ENCODE data around the gene ANGPTL2.

ANGPTL2 gene

DNA sequence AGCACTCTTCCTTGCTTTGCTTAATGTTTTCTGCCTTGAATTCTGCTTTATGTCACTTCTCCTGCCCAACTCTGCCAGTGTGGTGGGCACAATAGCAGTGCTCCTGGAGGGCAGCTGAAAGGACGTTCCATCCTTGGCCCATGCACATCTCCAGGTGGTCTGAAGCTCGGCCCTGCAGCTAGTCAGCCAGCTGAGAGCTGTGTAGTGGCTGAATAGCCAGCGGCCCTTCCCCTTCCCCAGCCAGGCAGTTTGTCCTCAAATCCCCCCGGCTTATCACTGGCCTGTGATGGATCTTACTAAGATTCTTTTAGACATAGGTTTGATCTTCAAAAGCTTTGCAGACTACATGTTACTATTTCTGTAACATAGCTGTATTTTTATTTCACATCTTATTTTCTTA is 42.7 kb upstream of the ANGPTL2 start:
- TF ChIP-seq, protein P1, sequence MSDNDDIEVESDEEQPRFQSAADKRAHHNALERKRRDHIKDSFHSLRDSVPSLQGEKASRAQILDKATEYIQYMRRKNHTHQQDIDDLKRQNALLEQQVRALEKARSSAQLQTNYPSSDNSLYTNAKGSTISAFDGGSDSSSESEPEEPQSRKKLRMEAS (IDR thresholded peaks at IDR 0.05): no peak
- no peak for TF ChIP-seq CEBPB (IDR thresholded peaks at IDR 0.05)

DNA sequence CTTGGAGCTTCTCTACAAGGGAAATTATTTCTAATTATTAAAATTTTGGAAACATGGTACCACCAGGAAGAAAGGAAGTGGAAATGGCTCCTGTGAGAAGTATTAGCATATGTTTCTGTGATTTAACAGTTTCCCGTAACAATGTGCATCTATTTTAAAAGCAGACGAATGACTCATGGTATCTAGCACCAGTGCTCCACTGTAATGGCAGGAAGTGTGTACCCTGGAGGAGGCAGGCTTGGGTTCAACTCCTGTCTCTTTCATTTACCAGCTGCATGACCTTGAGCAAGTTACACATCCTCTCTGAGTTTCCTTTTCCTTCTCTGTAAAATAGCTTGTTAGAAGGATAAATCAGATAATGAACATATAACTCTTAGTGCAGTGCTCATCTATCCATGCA is 41.0 kb upstream of the ANGPTL2 start:
- TF ChIP-seq FOXM1 (IDR thresholded peaks at IDR 0.05; ENCODE audit: borderline replicate concordance, low read depth) (no peak), NFIC (IDR thresholded peaks at IDR 0.05) (no peak), EP300 (IDR thresholded peaks at IDR 0.05; ENCODE audit: borderline replicate concordance) (no peak), CEBPB (IDR thresholded peaks at IDR 0.05) (no peak), YY1 (IDR thresholded peaks at IDR 0.05; ENCODE audit: low read depth) (no peak), RAD21 (IDR thresholded peaks at IDR 0.05; ENCODE audit: low read depth) (no peak), ZBTB7A (IDR thresholded peaks at IDR 0.05; ENCODE audit: low read depth) (no peak), CREB1 (IDR thresholded peaks at IDR 0.05; ENCODE audit: low read depth) (no peak), TAF1 (IDR thresholded peaks at IDR 0.05; ENCODE audit: low read depth) (no peak), TEAD4 (IDR thresholded peaks at IDR 0.05) (no peak), TCF12 (IDR thresholded peaks at IDR 0.05; ENCODE audit: low read depth) (no peak), EGR1 (IDR thresholded peaks at IDR 0.05) (no peak)
- TF ChIP-seq, protein P1 (IDR thresholded peaks at IDR 0.05): no peak
- TF ChIP-seq, protein P2, sequence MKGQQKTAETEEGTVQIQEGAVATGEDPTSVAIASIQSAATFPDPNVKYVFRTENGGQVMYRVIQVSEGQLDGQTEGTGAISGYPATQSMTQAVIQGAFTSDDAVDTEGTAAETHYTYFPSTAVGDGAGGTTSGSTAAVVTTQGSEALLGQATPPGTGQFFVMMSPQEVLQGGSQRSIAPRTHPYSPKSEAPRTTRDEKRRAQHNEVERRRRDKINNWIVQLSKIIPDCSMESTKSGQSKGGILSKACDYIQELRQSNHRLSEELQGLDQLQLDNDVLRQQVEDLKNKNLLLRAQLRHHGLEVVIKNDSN (IDR thresholded peaks at IDR 0.05): no peak
- TF ChIP-seq, protein P3, sequence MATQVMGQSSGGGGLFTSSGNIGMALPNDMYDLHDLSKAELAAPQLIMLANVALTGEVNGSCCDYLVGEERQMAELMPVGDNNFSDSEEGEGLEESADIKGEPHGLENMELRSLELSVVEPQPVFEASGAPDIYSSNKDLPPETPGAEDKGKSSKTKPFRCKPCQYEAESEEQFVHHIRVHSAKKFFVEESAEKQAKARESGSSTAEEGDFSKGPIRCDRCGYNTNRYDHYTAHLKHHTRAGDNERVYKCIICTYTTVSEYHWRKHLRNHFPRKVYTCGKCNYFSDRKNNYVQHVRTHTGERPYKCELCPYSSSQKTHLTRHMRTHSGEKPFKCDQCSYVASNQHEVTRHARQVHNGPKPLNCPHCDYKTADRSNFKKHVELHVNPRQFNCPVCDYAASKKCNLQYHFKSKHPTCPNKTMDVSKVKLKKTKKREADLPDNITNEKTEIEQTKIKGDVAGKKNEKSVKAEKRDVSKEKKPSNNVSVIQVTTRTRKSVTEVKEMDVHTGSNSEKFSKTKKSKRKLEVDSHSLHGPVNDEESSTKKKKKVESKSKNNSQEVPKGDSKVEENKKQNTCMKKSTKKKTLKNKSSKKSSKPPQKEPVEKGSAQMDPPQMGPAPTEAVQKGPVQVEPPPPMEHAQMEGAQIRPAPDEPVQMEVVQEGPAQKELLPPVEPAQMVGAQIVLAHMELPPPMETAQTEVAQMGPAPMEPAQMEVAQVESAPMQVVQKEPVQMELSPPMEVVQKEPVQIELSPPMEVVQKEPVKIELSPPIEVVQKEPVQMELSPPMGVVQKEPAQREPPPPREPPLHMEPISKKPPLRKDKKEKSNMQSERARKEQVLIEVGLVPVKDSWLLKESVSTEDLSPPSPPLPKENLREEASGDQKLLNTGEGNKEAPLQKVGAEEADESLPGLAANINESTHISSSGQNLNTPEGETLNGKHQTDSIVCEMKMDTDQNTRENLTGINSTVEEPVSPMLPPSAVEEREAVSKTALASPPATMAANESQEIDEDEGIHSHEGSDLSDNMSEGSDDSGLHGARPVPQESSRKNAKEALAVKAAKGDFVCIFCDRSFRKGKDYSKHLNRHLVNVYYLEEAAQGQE (IDR thresholded peaks at IDR 0.05; ENCODE audit: low read depth): no peak

DNA sequence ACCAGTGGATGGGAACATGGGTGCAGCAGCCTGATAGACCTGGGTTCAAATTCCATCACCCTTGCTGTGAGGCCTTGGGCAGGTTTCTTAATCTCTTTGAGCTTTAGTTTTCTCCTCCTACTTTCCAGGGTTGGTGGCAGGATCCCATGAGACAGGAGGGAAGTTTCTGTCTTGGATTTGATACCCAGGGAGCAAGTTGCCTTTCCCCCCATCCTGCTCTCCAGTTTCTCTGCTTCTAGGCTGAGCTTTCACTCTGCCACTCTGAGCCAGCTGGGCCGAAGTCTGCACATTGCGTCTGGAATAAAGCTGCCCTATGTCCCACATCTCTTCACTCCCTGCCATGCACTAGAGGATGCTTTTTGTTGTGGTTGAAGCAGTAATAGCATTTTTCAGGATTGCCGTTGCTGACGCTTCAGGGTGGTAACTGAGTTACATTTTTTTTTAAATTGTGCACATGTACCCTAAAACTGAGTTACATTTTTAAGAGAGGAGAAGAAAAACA is 40.5 kb upstream of the ANGPTL2 start:
- TF ChIP-seq, protein P1 (IDR thresholded peaks at IDR 0.05): no peak
- TF ChIP-seq, protein P3 (IDR thresholded peaks at IDR 0.05; ENCODE audit: low read depth): no peak
- TF ChIP-seq EGR1 (IDR thresholded peaks at IDR 0.05): no peak
- no peak for TF ChIP-seq CEBPB (IDR thresholded peaks at IDR 0.05)
- no peak for TF ChIP-seq FOXM1 (IDR thresholded peaks at IDR 0.05; ENCODE audit: borderline replicate concordance, low read depth)
- TF ChIP-seq TCF12 (IDR thresholded peaks at IDR 0.05; ENCODE audit: low read depth): no peak
- no peak for TF ChIP-seq TEAD4 (IDR thresholded peaks at IDR 0.05)
- TF ChIP-seq RAD21 (IDR thresholded peaks at IDR 0.05; ENCODE audit: low read depth): no peak
- no peak for TF ChIP-seq EP300 (IDR thresholded peaks at IDR 0.05; ENCODE audit: borderline replicate concordance)
- TF ChIP-seq TAF1 (IDR thresholded peaks at IDR 0.05; ENCODE audit: low read depth): no peak
- TF ChIP-seq, protein P2 (IDR thresholded peaks at IDR 0.05): no peak
- no peak for TF ChIP-seq NFIC (IDR thresholded peaks at IDR 0.05)
- TF ChIP-seq ZBTB7A (IDR thresholded peaks at IDR 0.05; ENCODE audit: low read depth): no peak
- no peak for TF ChIP-seq YY1 (IDR thresholded peaks at IDR 0.05; ENCODE audit: low read depth)
- no peak for TF ChIP-seq CREB1 (IDR thresholded peaks at IDR 0.05; ENCODE audit: low read depth)

DNA sequence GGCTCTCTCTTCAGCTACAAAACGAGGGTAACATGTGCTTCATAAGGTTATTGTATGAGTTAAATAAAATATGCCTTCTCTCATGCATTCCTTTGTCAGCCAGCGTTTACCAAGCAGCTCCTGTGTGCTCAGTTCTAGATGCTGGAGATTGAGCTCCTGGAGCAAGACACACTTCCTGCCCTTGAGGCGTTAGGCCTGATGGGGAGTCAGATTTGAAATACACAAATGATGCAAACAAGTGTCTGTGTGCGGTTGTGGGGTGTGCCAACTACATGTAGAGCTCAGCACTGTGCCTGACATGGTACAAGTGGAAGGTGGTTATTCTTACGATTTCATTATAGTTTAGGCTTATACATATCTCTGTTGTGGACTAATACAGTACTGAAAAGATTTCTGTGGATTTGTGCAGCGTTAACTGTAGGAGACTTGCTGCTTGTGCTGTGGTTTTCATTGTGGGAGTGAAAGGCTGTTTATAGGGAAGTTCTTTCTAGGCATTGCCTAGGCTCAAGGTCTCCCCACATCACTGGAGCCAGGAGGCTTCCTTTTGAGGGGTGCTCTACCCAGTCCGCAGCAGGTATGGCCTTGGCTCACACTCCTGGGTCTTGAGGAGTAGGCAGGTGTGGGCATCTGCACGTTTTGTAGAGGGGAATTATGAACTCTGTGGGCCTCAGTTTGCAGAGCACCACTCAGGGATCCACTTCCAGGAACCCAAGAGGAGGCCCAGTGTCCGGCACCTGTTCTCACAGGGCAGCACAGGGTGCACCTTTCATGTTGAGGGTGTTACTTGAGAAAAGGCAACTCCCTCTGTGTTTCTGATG is 39.8 kb upstream of the ANGPTL2 start:
- TF ChIP-seq, protein P1 (IDR thresholded peaks at IDR 0.05): no peak
- TF ChIP-seq YY1 (IDR thresholded peaks at IDR 0.05; ENCODE audit: low read depth): no peak
- TF ChIP-seq TEAD4 (IDR thresholded peaks at IDR 0.05): no peak
- TF ChIP-seq NFIC (IDR thresholded peaks at IDR 0.05): no peak
- no peak for TF ChIP-seq TCF12 (IDR thresholded peaks at IDR 0.05; ENCODE audit: low read depth)

DNA sequence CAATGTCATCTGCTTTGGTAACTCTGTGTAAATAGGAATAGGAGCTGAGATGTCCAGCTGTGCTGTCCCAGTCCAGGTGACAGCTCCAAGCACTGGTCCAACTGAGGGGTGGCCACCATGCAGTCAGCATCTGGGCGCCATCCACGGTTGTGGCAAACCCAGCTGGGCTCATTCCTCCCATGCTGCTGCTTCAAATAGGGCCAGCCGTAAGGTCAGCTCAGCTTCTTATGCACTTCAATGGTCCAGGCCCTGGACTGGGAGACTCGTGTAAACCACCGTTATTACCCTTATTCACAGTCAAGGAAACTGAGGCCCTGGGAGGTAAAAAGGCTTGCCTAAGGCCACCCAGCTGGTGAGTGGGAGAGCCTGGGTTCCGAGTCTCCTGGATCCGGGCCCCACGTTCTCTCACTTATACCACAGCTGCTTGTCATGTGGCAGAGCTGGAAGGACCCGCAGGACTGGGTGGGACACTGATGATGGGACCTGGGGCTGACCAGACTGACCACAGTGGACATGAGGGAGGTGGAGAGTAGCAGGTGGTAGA is 38.7 kb upstream of the ANGPTL2 start:
- TF ChIP-seq, protein P3 (IDR thresholded peaks at IDR 0.05; ENCODE audit: low read depth): no peak

Data from Ishikawa (cell line).